Activated CD8-positive, alpha-beta memory T cell treated with anti-CD3 and anti-CD28 coated beads for 24 hours (primary cell): ENCODE results near the gene NCK1.
"Not testable (repeated sequence)": the region's sequence is repeated elsewhere in the genome, so short reads cannot be mapped to it uniquely, and the experiment has no call there.

ENCODE experiments used
- DNase-seq: peaks from one replicate; pipeline ENCODE4 v3.0.0-alpha.2; 2020

NCK1 gene

GRCh38 chr3:136950623-136951022, 88.6 kb downstream of the NCK1 start:
- DNase-seq = no peak

- DNase-seq = no peak
Measured at GRCh38 chr3:136952292-136952691, 90.3 kb downstream of the NCK1 start.

GRCh38 chr3:136954251-136954650, 92.2 kb downstream of the NCK1 start:
- DNase-seq = no peak

GRCh38 chr3:136954980-136955780, 93.2 kb downstream of the NCK1 start:
- DNase-seq = no peak

- DNase-seq = no peak
Measured at GRCh38 chr3:136955813-136956212, 93.8 kb downstream of the NCK1 start.

GRCh38 chr3:136956971-136957370, 95.0 kb downstream of the NCK1 start:
- no peak for DNase-seq

- no peak for DNase-seq
Measured at GRCh38 chr3:136957751-136958288, 95.8 kb downstream of the NCK1 start, which contains the start of gene IL20RB. TSS of gene IL20RB (plus strand) at chr3:136957983. CDS start at chr3:136958114, 131 bp downstream.

GRCh38 chr3:136958939-136959338, 96.9 kb downstream of the NCK1 start:
- DNase-seq = no peak

GRCh38 chr3:136959599-136959998, 97.6 kb downstream of the NCK1 start:
- DNase-seq = no peak

- no peak for DNase-seq
Measured at GRCh38 chr3:136960838-136961836, 99.1 kb downstream of the NCK1 start.

GRCh38 chr3:136962927-136963326, 100.9 kb downstream of the NCK1 start:
- no peak for DNase-seq

- DNase-seq = not testable (repeated sequence)
Measured at GRCh38 chr3:136969539-136969938, 107.5 kb downstream of the NCK1 start.

GRCh38 chr3:136973352-136973751, 111.3 kb downstream of the NCK1 start:
- DNase-seq = no peak

GRCh38 chr3:136974670-136975069, 112.7 kb downstream of the NCK1 start:
- no peak for DNase-seq

GRCh38 chr3:136979204-136979603, 117.2 kb downstream of the NCK1 start:
- no peak for DNase-seq

- no peak for DNase-seq
Measured at GRCh38 chr3:136979684-136980083, 117.7 kb downstream of the NCK1 start.

- DNase-seq = no peak
Measured at GRCh38 chr3:136982033-136982432, 120.0 kb downstream of the NCK1 start.

- DNase-seq = no peak
Measured at GRCh38 chr3:136982520-136983138, 120.6 kb downstream of the NCK1 start.

- no peak for DNase-seq
Measured at GRCh38 chr3:136984837-136985236, 122.8 kb downstream of the NCK1 start.

GRCh38 chr3:136987398-136987980, 125.5 kb downstream of the NCK1 start:
- DNase-seq = not testable (repeated sequence)

GRCh38 chr3:136988651-136989050, 126.6 kb downstream of the NCK1 start:
- DNase-seq = no peak

- no peak for DNase-seq
Measured at GRCh38 chr3:136989781-136990524, 127.9 kb downstream of the NCK1 start.
